HFFc6 (cell line): ENCODE data around the gene THADA. TPM values are rescaled to one million over a fixed set of nuclear protein-coding genes. Genes with fewer than 3 reads are reported as not detected.

ENCODE experiments used
- DNase-seq: peaks from one replicate; pipeline ENCODE4 v3.0.0-alpha.2; 2018
- H3K27ac Mint-ChIP-seq: 2 replicates; pipeline ENCODE4 v1.8.0; 2020; ENCODE audit warnings: mild to moderate bottlenecking, mixed read lengths
- H3K27me3 Mint-ChIP-seq: 2 replicates; pipeline ENCODE4 v1.8.0; 2021; ENCODE audit warnings: mild to moderate bottlenecking, moderate library complexity, mixed read lengths; ENCODE audit not compliant: insufficient read depth
- H3K36me3 Mint-ChIP-seq: 2 replicates; pipeline ENCODE4 v1.8.0; 2021; ENCODE audit warnings: low read depth, mixed read lengths
- H3K4me1 Mint-ChIP-seq: 2 replicates; pipeline ENCODE4 v1.8.0; 2020; ENCODE audit warnings: low read depth, mixed read lengths
- H3K4me3 Mint-ChIP-seq: 2 replicates; pipeline ENCODE4 v1.8.0; 2020; ENCODE audit warnings: mild to moderate bottlenecking, moderate library complexity, mixed read lengths
- H3K9me3 Mint-ChIP-seq: 2 replicates; pipeline ENCODE4 v1.8.0; 2020; ENCODE audit warnings: mild to moderate bottlenecking, mixed read lengths
- CTCF ChIP-seq: fragments of 200-600 bp; sonication (generic); IDR thresholded peaks from 2 replicates; pipeline ENCODE4 v1.5.0; 2021; ENCODE audit warnings: antibody characterized with exemption, mild to moderate bottlenecking
- total RNA-seq, 6 experiments: library from RNA; stranded (reverse); fragmentation: NEBNext Ultra II Directional; extraction: Animal tissue kit (Norgen Biotek cat#: 25700); gene quantifications; 2 replicates in 1 of 6; 3 replicates in 5 of 6; pipeline ENCODE4 v1.2.3, GENCODE V29; 2021

The THADA gene
- total RNA-seq, 6 experiments from 2014 or later, result 14.3 to 20.5 (median 17.3) TPM

- H3K27me3 Mint-ChIP-seq, result peaks cover 1% of the 10 kb centered on the region; the same call in 1 of the 2 replicates
- H3K4me1 Mint-ChIP-seq, result peaks cover 24% of the 10 kb centered on the region
- H3K36me3 Mint-ChIP-seq, result peaks cover 9% of the 10 kb centered on the region
- peak overlapping the region; percentile 71 for H3K27ac Mint-ChIP-seq
- no peaks in the 10 kb centered on the region for H3K9me3 Mint-ChIP-seq
- H3K4me3 Mint-ChIP-seq, result peak overlapping the region; percentile 45
- no peak for DNase-seq
- no peak for TF ChIP-seq CTCF
Measured at GRCh38 chr2:43228756-43229659, 366.8 kb downstream of the THADA start.

- Mint-ChIP-seq H3K27ac (0 out of 2 replicates have a peak overlapping the region, but pooled peaks have one; percentile 86), H3K36me3 (peaks cover 16% of the 10 kb centered on the region), H3K27me3 (peaks cover 1% of the 10 kb centered on the region; the same call in 1 of the 2 replicates), H3K4me3 (peak overlapping the region; percentile 45; the same call in 1 of the 2 replicates), H3K9me3 (no peaks in the 10 kb centered on the region), H3K4me1 (peaks cover 24% of the 10 kb centered on the region)
- no peak for TF ChIP-seq CTCF
- no peak for DNase-seq
Measured at GRCh38 chr2:43228321-43228751, 367.5 kb downstream of the THADA start.

- DNase-seq, result no peak
- Mint-ChIP-seq H3K4me1 (peaks cover 25% of the 10 kb centered on the region), H3K36me3 (peaks cover 18% of the 10 kb centered on the region), H3K27me3 (peaks cover 1% of the 10 kb centered on the region), H3K27ac (peak overlapping the region; percentile 86), H3K9me3 (no peaks in the 10 kb centered on the region), H3K4me3 (peak overlapping the region; percentile 87)
- TF ChIP-seq CTCF, result peak; percentile 3
Measured at GRCh38 chr2:43227830-43228281, 368.0 kb downstream of the THADA start.

- TF ChIP-seq CTCF, result peak; percentile 69; the same call in 1 of the 2 replicates
- DNase-seq, result peak; percentile 74
- H3K36me3 Mint-ChIP-seq, result peaks cover 24% of the 10 kb centered on the region
- no peaks in the 10 kb centered on the region for H3K9me3 Mint-ChIP-seq
- peak overlapping the region; percentile 86 for H3K27ac Mint-ChIP-seq
- H3K4me1 Mint-ChIP-seq, result peaks cover 31% of the 10 kb centered on the region
- H3K4me3 Mint-ChIP-seq, result peak overlapping the region; percentile 87
- peaks cover 1% of the 10 kb centered on the region for H3K27me3 Mint-ChIP-seq
Measured at GRCh38 chr2:43226955-43227829, 368.6 kb downstream of the THADA start.

GRCh38 chr2:43226558-43226954, 369.3 kb downstream of the THADA start, which contains the start of gene ZFP36L2:
ZFP36L2 (minus strand) TSS chr2:43226606; CDS start chr2:43226315, 291 bp downstream.
- Mint-ChIP-seq H3K27me3 (no peaks in the 10 kb centered on the region; the same call in 1 of the 2 replicates), H3K27ac (peak within 1 kb of the TSS; percentile 87), H3K4me3 (peak within 1 kb of the TSS; percentile 90), H3K4me1 (peaks cover 38% of the 10 kb centered on the region), H3K9me3 (no peaks in the 10 kb centered on the region), H3K36me3 (peaks cover 24% of the 10 kb centered on the region)
- no peak; the same call in 1 of the 2 replicates for TF ChIP-seq CTCF
- DNase-seq, result peak; percentile 92
